Upper lobe of left lung (tissue), 4 donors: ENCODE measurements around the gene ZNF318.

Experiments used
- EP300 ChIP-seq, 4 donors: sonication (generic); formaldehyde crosslinking; IDR thresholded peaks; one replicate each; pipeline ENCODE4 v1.5.1; 2017; ENCODE audit warnings: antibody characterized with exemption in 4 of 4, control low read depth in 2 of 4
- POLR2AphosphoS5 ChIP-seq, 2 donors: sonication (generic); formaldehyde crosslinking; IDR thresholded peaks; one replicate each; pipeline ENCODE4 v1.5.1; 2017; ENCODE audit warnings: antibody characterized with exemption in 2 of 2
- TF ChIP-seq, protein P1 (sequence below), 6 experiments: fragments of 450-650 bp in 4 of 6; fragments of 200-600 bp in 2 of 6; sonication (generic) in 2 of 6; IDR thresholded peaks; one replicate each; pipeline ENCODE4 v1.5.1; 2016 to 2019; ENCODE audit warnings: antibody characterized with exemption in 6 of 6

DNA sequence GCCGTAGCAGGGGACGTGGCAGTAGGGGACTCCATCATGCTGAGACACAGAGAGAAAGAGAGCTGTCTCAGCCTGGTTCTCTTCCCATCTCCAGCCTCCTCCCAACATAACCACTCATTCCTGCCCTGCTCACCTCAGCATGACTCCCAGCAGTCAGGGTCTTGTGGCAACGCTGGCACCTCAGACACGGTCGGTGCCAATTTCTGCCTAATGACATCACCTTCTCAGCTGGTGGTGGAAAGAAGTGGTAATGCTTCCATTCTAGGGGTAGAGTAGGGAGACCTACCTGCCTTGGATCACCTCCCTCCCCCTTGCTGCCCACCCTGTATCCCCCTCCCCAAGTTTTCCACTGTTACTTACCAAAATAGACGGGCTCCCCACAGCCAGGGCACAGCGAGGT, 63.4 kb downstream of the ZNF318 start:
- TF ChIP-seq, protein P1, sequence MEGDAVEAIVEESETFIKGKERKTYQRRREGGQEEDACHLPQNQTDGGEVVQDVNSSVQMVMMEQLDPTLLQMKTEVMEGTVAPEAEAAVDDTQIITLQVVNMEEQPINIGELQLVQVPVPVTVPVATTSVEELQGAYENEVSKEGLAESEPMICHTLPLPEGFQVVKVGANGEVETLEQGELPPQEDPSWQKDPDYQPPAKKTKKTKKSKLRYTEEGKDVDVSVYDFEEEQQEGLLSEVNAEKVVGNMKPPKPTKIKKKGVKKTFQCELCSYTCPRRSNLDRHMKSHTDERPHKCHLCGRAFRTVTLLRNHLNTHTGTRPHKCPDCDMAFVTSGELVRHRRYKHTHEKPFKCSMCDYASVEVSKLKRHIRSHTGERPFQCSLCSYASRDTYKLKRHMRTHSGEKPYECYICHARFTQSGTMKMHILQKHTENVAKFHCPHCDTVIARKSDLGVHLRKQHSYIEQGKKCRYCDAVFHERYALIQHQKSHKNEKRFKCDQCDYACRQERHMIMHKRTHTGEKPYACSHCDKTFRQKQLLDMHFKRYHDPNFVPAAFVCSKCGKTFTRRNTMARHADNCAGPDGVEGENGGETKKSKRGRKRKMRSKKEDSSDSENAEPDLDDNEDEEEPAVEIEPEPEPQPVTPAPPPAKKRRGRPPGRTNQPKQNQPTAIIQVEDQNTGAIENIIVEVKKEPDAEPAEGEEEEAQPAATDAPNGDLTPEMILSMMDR (IDR thresholded peaks at IDR 0.05), result no peak
- TF ChIP-seq POLR2AphosphoS5 (IDR thresholded peaks at IDR 0.05) (no peak), EP300 (IDR thresholded peaks at IDR 0.05) (no peak)
